ENCODE measurements around the gene DPYSL5. TPM values are rescaled to one million over a fixed set of nuclear protein-coding genes. Genes with fewer than 3 reads are reported as not detected.

Gene DPYSL5
- polyA plus RNA-seq, 1 donor: 39.8 TPM

DNA sequence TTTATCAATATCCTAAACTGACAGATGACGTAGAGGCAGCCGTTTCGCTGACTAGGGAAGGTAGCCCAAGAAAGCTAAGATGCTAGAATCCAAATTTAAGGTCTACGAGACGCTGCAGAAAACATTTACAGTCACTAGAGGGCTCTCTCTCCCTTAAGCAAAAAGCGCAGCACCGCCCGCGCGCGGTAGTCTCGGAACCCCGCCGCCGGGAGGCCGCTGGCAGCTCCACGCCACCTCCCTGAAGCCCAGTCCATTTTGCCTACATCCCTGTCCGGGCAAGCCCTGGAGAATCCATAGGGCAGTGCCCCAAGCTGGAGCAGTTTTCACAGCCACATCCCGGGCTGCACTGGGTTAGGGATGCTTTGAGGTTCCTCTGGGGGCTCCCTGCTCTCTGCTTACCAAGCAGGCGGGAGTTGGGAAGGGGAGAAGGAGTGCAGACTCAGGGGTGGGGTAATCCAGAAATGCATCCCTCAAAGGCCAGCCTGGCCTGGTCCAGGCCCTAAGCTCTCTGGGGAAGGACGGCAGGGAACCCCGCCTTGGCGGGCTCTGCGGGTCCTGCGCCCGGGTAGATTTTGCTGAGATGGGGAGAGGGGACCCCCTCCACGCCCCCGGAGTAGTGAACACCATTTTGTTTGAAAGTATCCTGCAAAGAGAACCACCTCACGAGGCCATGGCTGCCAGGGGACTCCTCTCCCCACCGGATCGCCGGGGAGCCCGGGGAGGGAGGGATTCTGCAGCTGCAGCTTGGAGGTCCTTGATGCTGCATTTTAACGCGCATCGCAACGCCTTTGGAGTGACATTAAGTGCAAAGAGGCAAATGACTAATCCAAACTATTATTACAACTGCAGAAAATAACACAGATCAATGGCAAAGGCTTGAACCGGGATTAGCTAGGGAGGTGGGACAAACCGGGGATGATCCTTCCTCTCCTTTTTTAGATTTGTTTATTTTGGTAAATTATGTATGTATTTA is 1.3 kb upstream of the DPYSL5 start:
- DNase-seq: peak; percentile 75

DNA sequence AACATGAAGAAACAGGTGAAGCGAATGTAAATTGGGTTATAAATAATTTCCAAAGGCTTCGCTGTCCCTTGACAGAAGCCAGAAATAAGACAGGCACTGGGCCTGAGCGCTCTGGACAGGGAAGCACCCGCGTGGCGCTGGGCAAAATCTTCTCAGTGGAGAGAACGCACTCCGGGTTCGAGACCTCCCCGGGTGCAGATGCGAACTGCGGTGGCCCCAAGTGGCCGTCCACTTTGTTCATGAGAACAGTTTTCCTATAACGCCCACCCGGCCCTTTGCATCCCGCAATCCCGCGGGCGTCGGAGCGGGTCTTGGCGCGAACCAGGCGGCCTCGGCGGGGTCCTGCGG is 651 bp upstream of the DPYSL5 start:
- no peak for DNase-seq

DNA sequence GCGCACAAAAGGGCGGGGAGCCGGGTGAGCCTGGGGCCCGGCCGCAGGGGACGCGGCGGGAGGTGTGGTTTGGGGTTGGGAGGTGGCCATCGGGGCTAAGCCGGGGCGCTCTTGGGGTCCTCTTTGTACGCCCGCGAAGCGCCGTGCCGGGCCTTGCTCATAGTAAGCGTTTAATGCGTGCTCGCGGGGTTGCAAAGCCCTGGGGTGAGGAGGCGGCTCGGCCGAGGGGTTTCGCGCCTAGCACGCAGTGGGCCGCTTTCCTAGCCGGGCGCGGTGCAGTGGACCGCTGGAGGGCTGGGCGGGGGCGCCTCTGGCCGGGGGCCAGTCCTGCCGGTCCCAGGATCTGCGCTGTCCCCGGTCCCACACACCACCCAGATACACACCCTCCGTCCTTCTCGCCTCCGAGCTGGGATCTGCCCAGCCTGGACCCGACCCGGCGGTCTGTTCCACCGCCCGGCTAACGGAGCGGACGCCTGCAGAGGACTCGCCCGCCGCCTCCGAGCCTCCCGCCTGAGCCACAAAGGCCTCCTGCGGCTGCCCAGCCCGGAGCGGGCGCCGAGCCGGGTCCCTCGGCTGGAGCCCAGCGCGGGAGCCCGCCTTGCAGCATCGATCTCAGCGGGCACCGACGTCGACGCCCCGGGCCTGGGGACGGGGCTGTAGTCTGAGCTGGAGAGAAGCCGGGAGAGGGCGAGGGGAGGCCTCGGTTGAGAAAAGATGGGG is 564 bp downstream of the DPYSL5 start:
- no peak for DNase-seq

DNA sequence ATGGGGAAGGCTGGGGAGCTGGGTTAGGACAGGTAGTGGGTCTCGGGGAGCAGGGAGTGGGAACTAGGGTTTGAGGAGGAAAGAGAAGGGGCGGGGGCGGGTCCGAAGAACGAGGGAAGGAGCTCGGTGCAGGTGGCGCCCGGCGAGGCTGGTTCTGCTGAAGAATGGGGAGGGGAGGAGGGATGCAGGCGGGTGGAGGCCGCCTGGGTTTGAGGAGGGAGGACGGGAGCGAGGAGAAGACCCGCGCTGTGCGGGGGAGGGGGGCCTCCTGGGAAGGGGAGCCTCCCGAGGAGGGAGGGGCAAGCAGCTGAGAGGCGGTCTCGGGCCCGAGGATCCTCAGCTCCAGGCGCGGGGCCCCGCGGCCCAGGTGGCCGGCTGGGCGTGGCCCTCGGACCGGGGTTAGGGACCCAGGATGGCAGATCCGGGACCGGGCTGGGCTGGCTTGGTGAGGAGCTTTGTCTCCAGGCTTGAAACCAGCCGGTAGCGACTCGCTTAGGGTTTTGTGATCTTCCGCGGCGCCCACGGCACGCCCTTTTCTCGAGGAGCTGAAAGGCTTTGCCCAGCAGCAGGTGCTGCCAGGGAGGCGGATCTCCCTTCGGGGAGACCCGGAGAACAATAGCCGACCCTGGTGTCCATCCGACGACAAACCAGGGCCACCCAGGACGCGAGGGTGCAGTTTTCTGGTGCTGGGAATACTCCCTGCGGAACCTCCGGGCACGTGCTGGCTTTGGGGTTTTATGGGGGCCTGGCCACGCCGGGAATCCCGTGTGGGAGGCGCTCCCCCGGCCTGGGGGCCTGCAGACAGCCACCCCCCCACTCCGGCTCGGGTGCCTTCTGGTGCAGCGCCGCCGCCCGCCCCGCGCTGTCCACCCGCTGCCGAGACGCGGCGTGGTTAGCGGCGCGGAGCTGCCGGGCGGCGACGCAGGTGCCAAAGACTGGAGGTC is 1.4 kb downstream of the DPYSL5 start:
- no peak for DNase-seq

DNA sequence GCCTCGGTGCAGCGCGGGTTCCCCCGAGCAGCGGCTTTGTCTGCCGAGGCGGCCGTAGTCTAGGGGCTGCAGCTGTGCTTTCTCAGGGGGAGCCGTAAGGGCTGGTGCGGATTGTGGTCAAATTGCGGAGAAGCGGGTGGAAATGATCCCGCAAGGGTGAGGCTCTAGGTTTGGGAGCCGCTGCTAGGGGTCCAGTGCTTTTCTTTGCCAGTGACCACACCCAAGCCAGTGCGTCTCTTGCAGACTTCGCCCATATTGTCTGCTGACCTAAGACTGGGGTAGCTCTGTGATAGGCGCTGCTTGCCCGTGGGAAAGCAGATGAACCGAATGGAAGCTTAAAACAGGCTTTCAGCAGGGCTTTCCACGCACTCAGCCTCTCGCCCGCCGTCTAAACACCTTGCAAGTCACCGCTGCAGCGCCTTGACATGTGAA is 2.1 kb downstream of the DPYSL5 start:
- no peak for DNase-seq

DNA sequence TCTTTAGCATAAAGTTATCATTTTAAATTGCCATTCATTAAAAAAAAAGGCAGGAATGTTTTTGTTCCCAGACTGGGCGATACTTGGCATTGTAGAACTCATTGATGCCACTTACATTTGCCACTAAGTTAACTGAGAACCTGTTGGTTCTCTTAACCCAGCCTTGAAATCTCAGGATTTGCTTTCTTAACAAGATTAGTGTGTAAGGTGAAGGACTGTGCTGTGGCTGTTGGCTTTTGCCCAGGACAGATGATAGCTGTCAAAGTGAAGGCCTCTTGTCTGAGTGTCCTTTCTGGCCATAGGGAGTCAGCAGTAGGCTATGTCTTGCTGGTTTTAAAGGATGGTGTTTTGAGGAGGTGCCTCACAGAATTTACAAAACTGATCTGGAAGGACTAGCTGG is 2.6 kb downstream of the DPYSL5 start:
- no peak for DNase-seq

DNA sequence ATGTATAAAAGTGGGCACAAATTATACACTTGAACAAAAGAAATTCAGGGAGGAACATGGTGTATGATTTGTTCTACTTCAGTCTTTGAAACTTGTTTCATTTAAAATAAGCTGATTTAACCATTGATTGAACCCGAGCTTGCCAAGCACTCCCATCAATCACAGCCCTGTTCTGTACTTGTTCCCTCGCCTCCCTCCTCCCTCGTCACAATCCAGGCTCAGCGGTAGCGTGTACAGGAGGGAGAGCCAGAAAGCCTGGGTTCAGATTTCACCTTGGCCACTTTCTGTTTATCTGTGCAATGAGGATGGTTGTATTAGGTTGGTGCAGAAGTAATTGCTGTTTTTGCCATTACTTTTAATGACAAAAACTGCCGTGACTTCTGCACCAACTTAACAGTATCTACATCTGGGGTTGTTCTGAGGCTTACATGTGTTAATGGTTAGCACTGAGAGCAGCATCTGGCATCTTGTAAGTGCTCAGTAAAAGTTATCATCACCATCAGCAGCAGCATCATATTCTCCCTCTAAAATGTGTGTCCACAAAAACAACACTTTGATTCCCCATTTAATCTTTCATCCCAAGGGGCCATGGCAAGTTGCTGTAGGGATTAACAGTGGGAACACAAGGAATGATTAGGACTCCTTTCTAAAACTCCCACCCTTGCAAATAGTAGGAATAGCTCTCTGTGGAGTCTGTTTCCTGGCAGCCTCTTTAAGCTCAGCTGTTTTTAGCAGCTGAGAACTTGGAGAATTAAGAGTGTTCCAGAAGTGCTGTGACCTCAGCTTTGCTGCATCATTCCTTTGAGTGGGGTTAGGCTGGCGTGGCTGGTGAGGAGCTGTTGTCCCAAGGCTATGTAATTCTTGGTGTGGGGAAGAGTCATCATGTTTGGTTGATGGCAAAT is 4.7 kb downstream of the DPYSL5 start:
- peak; percentile 54 for DNase-seq

DNA sequence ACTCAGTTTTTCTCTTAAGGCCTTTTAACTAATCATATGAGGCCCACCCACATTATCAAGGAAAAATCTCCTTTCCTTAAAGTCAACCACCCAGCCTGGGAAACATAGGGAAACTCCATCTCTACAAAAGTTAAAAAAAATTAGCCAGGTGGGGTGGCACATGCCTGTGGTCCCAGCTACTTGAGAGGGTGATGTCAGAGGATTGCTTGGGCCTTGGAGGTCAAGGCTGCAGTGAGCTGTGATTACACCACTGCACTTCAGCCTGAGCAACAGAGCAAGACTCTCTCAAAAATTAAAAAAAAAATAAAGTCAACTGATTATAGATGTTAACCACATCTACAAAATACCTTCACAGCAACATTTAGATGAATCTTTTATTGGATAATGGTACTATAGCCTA is 5.8 kb downstream of the DPYSL5 start:
- no peak for DNase-seq

DNA sequence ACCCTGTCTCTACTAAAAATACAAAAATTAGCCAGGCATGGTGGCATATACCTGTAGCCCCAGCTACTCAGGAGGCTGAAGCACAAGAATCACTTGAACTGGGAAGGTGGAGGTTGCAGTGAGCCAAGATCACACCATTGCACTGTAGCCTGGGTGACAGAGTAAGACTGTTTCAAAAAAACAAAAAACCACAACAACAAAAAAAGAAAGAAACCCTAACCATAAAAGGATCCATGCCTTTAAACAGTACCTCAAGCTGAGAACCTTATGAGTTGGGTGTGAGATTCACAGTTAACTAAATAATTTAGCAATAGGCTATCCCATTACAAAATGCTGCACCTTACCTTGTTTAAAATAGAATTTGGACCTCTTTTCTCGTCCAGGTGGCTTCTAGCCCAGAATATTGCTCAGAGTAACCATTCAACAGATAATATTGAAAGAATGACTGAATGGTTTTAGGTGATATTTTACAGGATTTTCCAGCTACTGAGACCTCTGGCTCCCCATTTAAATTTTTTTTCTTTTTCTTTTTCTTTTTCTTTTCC is 6.4 kb downstream of the DPYSL5 start:
- no peak for DNase-seq

DNA sequence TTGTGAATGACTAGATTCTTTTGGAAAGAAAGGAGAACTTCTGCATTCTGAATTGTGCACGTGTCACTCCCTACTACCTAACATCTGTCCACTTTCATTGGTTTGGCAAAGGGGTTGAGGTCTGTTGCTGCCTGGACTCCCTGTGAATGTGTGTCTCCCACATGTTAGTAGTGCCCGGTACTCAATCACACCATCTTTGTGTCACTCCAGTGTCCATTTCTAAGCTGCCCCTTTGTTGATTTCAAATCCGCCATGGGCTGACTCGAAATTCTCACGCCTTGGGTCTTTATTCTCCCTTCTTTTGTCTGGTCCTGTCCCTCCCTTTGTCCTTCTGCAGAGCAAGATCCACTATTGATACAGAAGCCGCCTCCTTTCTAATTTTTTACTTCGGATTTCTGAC is 7.5 kb downstream of the DPYSL5 start:
- DNase-seq: no peak

DNA sequence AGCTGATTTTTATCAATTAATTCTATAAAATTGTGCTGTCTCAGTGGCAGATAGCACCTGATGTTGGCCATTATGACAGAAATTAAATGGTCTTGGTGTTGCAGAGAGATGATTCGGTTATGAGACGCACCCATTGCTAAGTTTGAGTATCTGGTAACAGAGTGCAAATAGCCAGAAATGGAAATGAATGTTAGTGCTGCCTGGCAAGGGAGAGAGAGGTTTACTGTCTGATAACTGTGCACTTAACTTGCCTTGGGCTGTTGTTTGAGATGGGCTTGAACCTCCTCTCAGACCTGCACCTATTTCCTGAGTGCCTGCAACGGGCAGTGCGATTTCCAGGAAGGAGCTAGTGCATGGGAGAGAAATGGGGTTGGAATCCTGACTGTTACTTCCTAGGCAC is 11.7 kb downstream of the DPYSL5 start:
- DNase-seq: no peak

DNA sequence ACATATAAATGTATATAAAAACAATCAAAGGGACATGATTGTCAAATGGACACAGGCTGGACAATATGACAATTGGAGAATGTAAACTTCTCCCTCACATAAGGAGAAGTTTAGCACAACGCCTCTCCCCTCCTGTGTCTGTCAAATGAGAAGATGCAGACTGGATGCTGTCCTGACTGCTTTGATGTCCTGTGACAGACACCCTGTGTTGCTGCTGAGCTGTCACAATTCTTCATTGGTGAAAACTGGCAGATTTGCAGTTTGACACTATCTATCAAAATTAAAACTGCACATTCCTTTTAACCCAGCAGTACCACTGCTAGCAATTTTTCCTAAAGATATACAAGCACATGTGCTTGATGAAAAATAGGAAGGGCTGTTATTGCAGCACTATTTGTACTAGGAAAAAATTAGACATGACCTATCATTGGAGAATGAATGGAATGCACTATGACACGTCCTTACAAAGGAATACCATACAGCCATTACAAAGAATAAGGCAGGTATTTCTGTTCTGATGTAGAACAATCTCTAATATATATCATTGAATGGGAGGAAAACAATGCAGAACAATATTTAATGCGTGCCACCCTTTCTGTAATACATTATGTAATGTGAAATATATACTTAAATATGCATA is 12.4 kb downstream of the DPYSL5 start:
- no peak for DNase-seq

DNA sequence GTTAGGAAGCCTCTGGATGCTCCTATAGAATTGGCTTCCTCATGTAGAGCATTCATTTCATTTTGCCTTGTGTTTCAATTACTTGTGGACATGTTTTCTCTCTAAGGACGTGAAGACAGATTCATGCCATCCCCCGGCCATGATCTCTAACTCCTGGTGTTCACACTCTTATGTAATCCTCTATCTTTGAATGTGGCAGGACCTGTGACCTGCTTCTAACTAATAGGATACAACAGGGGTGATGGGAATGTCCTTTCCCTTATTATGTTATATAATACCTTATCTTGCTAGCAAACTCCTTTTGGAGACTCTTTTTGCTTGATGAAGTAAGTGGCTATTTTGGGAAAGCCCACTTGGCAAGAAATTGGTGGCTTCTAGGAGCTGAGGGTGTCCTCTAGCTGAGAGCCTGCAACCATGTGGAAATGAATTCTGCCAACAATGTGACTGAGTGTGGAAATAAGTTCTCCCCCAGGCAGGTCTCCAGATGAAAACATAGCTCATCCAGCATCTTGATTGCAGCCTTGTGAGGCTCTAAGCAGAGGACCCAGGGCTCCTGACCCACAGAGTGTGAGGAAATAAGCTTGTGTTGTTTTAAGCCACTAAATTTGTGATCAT is 13.8 kb downstream of the DPYSL5 start:
- DNase-seq: no peak

DNA sequence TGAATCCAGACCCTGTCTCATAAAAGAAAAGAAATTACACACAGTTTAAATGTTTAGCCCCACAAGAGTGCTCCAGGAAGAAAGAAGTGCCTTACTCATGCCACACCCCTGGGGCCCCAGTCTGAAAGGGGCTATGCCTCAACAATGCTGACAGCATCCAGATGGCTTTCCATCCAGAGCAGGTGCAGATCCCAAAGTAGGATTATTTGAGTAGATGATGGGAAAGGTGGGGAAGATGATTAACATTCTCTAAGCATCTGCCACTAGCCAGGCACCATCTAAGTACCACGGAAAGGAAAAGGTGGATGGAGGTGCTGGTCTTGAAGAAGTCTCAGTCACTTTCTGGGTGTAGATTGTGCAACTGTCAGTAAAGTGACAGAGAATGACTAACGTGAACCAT is 16.3 kb downstream of the DPYSL5 start:
- no peak for DNase-seq

DNA sequence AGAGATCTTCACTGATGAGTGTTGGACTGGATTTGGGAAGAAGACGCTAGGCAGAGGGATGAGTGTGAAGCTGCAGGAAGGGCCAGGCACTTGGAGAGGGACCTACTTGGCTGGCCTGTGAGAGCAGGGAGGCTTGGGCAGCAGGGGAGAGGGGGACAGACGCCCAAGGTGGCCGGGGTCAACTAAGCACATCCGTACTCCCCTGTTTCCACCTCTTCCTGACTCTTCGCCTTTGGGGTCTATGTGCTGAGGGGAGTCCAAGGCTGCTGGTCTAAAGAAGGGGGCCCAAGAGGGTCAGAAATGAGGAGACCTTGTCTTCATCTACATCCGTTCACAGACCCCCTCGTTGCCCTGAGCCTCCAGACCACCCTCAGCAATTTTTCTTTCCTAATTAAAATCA is 16.7 kb downstream of the DPYSL5 start:
- DNase-seq: no peak

DNA sequence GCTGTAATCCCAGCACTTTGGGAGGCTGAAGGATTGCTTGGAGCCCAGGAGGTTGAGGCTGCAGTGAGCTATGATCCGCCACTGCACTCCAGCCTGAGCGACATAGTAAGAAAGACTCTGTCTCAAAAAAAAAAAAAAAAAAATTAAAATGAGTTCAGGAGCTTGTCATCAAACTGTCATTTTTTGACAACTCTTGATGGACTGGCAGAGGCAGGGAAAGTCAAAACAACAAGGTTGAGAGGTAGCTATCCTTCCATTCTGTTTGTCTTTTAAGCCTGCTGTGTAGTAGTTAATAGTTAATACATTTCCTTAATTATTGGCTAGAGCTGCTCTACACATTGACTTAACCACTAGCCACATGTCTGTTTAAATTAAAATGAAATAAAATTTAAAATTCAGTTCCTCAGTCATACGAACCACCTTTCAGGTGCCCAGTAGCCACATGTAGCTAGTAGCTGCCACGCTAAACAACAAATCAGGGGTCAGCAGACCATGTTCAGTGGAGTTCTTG is 22.7 kb downstream of the DPYSL5 start:
- no peak for DNase-seq

DNA sequence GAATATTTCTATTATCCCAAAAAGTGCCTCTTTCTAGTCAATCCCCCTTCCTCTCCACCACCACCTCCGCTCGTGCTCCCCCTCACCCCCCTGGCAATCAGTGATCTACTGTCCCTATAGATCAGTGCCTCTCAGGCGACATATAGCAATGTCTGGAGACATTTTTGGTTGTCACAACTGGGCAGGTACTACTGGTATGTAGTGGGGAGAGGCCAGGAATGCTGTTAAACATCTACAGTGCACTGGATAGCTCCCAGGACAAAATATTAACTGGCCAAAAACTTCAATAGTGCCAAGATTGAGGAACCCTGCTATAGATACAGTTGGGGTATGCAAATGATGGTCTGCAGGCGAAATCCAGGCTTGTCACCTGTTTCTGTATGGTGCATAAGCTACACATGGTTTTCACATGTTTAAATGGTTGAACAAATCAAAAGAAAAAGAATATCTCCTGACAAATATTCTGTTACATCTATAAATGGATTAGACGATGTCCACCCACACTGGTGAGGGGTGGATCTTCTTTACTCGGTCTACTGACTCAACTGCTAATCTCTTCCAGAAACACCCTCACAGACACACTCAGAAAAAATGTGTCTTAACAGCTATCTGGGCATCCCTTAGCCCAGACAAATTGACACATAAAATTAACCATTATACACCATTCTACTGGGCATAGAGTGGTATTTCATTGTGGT is 25.5 kb downstream of the DPYSL5 start:
- no peak for DNase-seq

DNA sequence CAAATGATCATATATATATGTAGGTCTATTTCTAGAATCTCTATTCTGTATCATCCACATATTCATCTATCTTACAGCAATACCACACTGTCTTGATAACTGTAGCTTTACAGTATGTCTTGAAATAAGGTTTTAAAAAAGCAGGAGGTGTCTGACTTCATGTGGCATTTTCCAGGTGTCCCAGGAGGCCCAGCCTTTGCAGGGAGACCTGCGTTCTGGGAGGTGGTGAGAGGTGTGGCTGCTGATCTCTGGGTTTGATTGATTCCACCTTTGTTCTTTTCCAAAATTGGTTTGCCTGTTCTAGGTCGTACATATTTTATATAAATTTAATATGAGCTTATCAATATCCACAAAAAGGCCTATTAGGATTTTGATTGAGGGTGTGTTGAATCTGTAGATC is 26.6 kb downstream of the DPYSL5 start:
- DNase-seq: no peak

DNA sequence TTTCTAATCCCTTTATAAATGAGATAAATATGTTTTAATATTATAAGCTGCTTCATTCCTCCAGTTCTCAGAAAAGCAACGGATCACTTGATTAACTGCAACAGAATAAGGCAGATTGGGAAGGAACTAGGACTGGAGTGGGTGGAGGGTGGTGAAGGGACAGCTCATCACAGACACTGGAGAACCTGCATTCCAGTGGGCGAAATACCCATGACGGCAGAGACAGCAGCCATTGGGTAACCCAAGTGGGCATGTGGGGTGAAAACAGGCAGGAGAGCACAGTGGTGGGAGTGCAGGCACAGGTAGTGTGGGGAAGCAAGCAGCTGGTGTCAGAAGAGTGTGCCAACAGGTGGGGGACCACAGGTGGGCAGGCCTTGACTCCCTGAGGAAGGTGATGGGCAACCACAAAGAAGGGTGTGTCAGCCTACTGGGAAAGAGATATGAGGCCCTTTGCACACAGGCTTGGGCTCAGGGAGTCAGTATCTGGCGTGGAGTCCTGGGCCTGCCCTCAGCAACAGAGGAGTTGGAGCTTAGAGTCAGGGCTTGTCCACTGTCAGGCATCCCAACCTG is 27.2 kb downstream of the DPYSL5 start:
- no peak for DNase-seq
